H1 (cell line): ENCODE measurements around the gene NXPH4. TPM values are rescaled to one million over a fixed set of nuclear protein-coding genes. Genes with fewer than 3 reads are reported as not detected.

Experiments
- ATF2 ChIP-seq: IDR thresholded peaks from 2 replicates; pipeline ENCODE4 v1.6.1; 2012; ENCODE audit warnings: low read length, inconsistent platforms
- ATF3 ChIP-seq: IDR thresholded peaks from 2 replicates; pipeline ENCODE4 v1.6.1; 2011; ENCODE audit warnings: low read depth, mild to moderate bottlenecking, low read length; ENCODE audit not compliant: insufficient read depth
- BACH1 ChIP-seq: IDR thresholded peaks from 2 replicates; pipeline ENCODE4 v1.6.1; 2012; ENCODE audit warnings: low read length, improper control_type of control experiment
- BCL11A ChIP-seq, 2 experiments: IDR thresholded peaks; one replicate each; pipeline ENCODE4 v1.6.1; 2011; ENCODE audit warnings: low read depth in 2 of 2, low read length in 2 of 2, mild to moderate bottlenecking in 2 of 2
- CEBPB ChIP-seq: IDR thresholded peaks from 2 replicates; pipeline ENCODE4 v1.6.1; 2012; ENCODE audit warnings: low read depth, low read length
- CHD1 ChIP-seq: IDR thresholded peaks from 2 replicates; pipeline ENCODE4 v1.6.1; 2012; ENCODE audit warnings: low read depth, low read length, improper control_type of control experiment
- CTCF ChIP-seq, 3 experiments: IDR thresholded peaks; 1 replicate in 2 of 3; 2 replicates in 1 of 3; pipeline versions ENCODE4 v1.5.1 to v1.6.1; 2011; ENCODE audit warnings: low read length in 3 of 3, mild to moderate bottlenecking in 3 of 3, inconsistent platforms in 2 of 3, low read depth in 1 of 3, moderate library complexity in 1 of 3; ENCODE audit not compliant: insufficient read depth in 1 of 3; ENCODE audit errors: control extremely low read depth in 1 of 3
- E2F6 ChIP-seq: IDR thresholded peaks from 2 replicates; pipeline ENCODE4 v1.6.1; 2012; ENCODE audit warnings: inconsistent platforms
- EZH2 ChIP-seq: fragments of 200-600 bp; sonication (generic); IDR thresholded peaks from 2 replicates; pipeline ENCODE4 v1.7.1; 2012; ENCODE audit warnings: low read depth, mild to moderate bottlenecking, moderate library complexity, low read length, inconsistent platforms; ENCODE audit not compliant: severe bottlenecking
- FOSL1 ChIP-seq: IDR thresholded peaks from 2 replicates; pipeline ENCODE4 v1.6.1; 2011; ENCODE audit warnings: mild to moderate bottlenecking, low read depth, low read length, moderate library complexity; ENCODE audit not compliant: insufficient read depth
- MAFK ChIP-seq: IDR thresholded peaks from 2 replicates; pipeline ENCODE4 v1.6.1; 2012; ENCODE audit warnings: low read depth, mild to moderate bottlenecking, improper control_type of control experiment, low read length
- MAX ChIP-seq: IDR thresholded peaks from 2 replicates; pipeline ENCODE4 v1.6.1; 2012; ENCODE audit warnings: inconsistent platforms
- RXRA ChIP-seq: IDR thresholded peaks from 2 replicates; pipeline ENCODE4 v1.6.1; 2011; ENCODE audit warnings: low read depth, mild to moderate bottlenecking, low read length, moderate library complexity; ENCODE audit not compliant: insufficient read depth
- SP2 ChIP-seq: IDR thresholded peaks from 2 replicates; pipeline ENCODE4 v1.6.1; 2012; ENCODE audit warnings: mild to moderate bottlenecking, low read length, inconsistent platforms
- TAF7 ChIP-seq: optimal IDR thresholded peaks from 2 replicates; pipeline ENCODE3; 2011; ENCODE audit warnings: low read depth, mild to moderate bottlenecking, inconsistent platforms, low read length, moderate library complexity, borderline replicate concordance
- TBP ChIP-seq: IDR thresholded peaks from 2 replicates; pipeline ENCODE4 v1.6.1; 2011; ENCODE audit warnings: low read depth, low read length, improper control_type of control experiment
- TEAD4 ChIP-seq: IDR thresholded peaks from 2 replicates; pipeline ENCODE4 v1.6.1; 2012; ENCODE audit warnings: low read depth, low read length, inconsistent platforms, mixed read lengths
- polyA plus RNA-seq, 7 experiments: library from polyadenylated mRNA; depleted of rRNA in 3 of 7; stranded (reverse) in 5 of 7; unstranded in 2 of 7; fragments of >200 nt in 5 of 7; fragments of 200-250 nt in 2 of 7; gene quantifications; 1 replicate in 5 of 7; 2 replicates in 1 of 7; 4 replicates in 1 of 7; pipeline versions ENCODE4 v1.2.1 to v1.2.3, GENCODE V29; 2011 to 2013; ENCODE audit warnings: missing spikeins in 2 of 7, mixed read lengths in 2 of 7
- total RNA-seq: library from RNA; stranded (reverse); fragmentation: NEBNext Ultra II Directional; extraction: Animal tissue kit (Norgen Biotek cat#: 25700); gene quantifications from 2 replicates; pipeline ENCODE4 v1.2.1, GENCODE V29; 2021

Gene NXPH4
- total and polyA plus RNA-seq, 2 of the 8 experiments (the other 6 are each of a cell fraction or from before 2014, with no cell fraction given), result 0.92 to 1.7 TPM

- peak; percentile 77 for TF ChIP-seq TBP
- no peak for TF ChIP-seq RXRA
- TF ChIP-seq MAX, result peak; percentile 75
- no peak; the same call in 1 of the 2 replicates for TF ChIP-seq BACH1
- no peak for TF ChIP-seq E2F6
- TF ChIP-seq CTCF (IDR thresholded peaks at IDR 0.05; ENCODE audit: control extremely low read depth in 1 of 3, insufficient read depth in 1 of 3, low read depth in 1 of 3, low read length in 3 of 3), result peak in 2 of 3 experiments; percentile 100; a peak in 3 of 4 replicates
- TF ChIP-seq ATF3, result peak; percentile 78
- TF ChIP-seq TEAD4, result no peak
- no peak for TF ChIP-seq ATF2
- TF ChIP-seq BCL11A (IDR thresholded peaks at IDR 0.05; ENCODE audit: low read depth in 2 of 2, low read length in 2 of 2), result no peak
- TF ChIP-seq MAFK, result no peak
- no peak for TF ChIP-seq EZH2
- no peak for TF ChIP-seq FOSL1
- TF ChIP-seq CHD1, result no peak
- TF ChIP-seq SP2, result no peak
- peak; percentile 94 for TF ChIP-seq TAF7
- no peak; the same call in 1 of the 2 replicates for TF ChIP-seq CEBPB
These were observed 22.4 kb downstream of the NXPH4 start (continued) for GRCh38 chr12:57238854-57239554.
